K562 (cell line): Measurements from ENCODE around the gene CIB1. TPM values are rescaled to one million over a fixed set of nuclear protein-coding genes. Genes with fewer than 3 reads are reported as not detected.

Source experiments
- FOXK2 ChIP-seq, 2 experiments: fragments of 450-650 bp; IDR thresholded peaks in 1 of 2; conservative IDR thresholded peaks in 1 of 2; 2 replicates each; pipeline ENCODE4 v1.6.1; 2016; ENCODE audit warnings: low read depth in 2 of 2, mild to moderate bottlenecking in 1 of 2
- FUS ChIP-seq: fragments of 200-400 bp; formaldehyde crosslinking; optimal IDR thresholded peaks from 2 replicates; pipeline ENCODE3; 2017; ENCODE audit warnings: low read depth, low read length
- KDM5B ChIP-seq: fragments of 200-600 bp; sonication (generic); IDR thresholded peaks from 2 replicates; pipeline ENCODE4 v1.6.1; 2012; ENCODE audit warnings: low read depth, mild to moderate bottlenecking, moderate library complexity, low read length, control low read depth, inconsistent platforms; ENCODE audit not compliant: insufficient replicate concordance
- MEF2A ChIP-seq: IDR thresholded peaks from 2 replicates; pipeline ENCODE4 v1.6.1; 2011; ENCODE audit warnings: low read depth, mild to moderate bottlenecking, low read length, moderate library complexity; ENCODE audit not compliant: control insufficient read depth
- SRSF7 ChIP-seq: fragments of 200-400 bp; formaldehyde crosslinking; optimal IDR thresholded peaks from 2 replicates; pipeline ENCODE3; 2017; ENCODE audit warnings: mild to moderate bottlenecking, low read depth, low read length
- ZNF174 ChIP-seq: fragments of 250-450 bp; sonication (Bioruptor Pico); IDR thresholded peaks from 2 replicates; pipeline ENCODE4 v1.4.0; 2020; ENCODE audit warnings: mild to moderate bottlenecking
- polyA plus RNA-seq, 8 experiments: library from polyadenylated mRNA; depleted of rRNA in 4 of 8; stranded (reverse) in 5 of 8; unstranded in 3 of 8; fragments of >200 nt; fragmentation: Nextera tagmentation in 2 of 8; fragmentation: Illumina TruSeq in 1 of 8; extraction: Ambion mirVana in 2 of 8; extraction: Trizol in 1 of 8; gene quantifications; 2 replicates each; pipeline versions ENCODE4 v1.2.1 to v1.2.3, GENCODE V29; 2011 to 2014; ENCODE audit warnings: inconsistent platforms in 1 of 8, missing spikeins in 1 of 8
- total RNA-seq, 7 experiments: library from RNA; depleted of rRNA in 6 of 7; stranded (reverse); fragments of >200 nt in 6 of 7; fragmentation: Illumina TruSeq in 2 of 7; extraction: Trizol in 2 of 7; gene quantifications; 2 replicates each; pipeline versions ENCODE4 v1.2.1 to v1.2.3, GENCODE V29; 2011 to 2021; ENCODE audit warnings: low replicate concordance in 1 of 7
- TF ChIP-seq, protein P1 (sequence below), 2 experiments: fragments of 450-650 bp; formaldehyde crosslinking in 1 of 2; IDR thresholded peaks; 2 replicates each; pipeline versions ENCODE4 v1.4.0 to v1.6.1; 2014 to 2020; ENCODE audit warnings: mild to moderate bottlenecking in 2 of 2, borderline replicate concordance in 1 of 2, low read depth in 1 of 2
- TF ChIP-seq, protein P2 (sequence below): fragments of 450-650 bp; IDR thresholded peaks from 2 replicates; pipeline ENCODE4 v1.6.1; 2018; ENCODE audit not compliant: partially characterized antibody
- TF ChIP-seq, protein P3 (sequence below): fragments of 450-650 bp; IDR thresholded peaks from 2 replicates; pipeline ENCODE4 v1.6.1; 2017; ENCODE audit warnings: mild to moderate bottlenecking, moderate library complexity
- TF ChIP-seq, protein P4 (sequence below): sonication (generic); formaldehyde crosslinking; IDR thresholded peaks from 2 replicates; pipeline ENCODE4 v1.5.0; 2020; ENCODE audit warnings: missing genetic modification reagents
- TF ChIP-seq, protein P5 (sequence below): fragments of 250-450 bp; sonication (Bioruptor Pico); IDR thresholded peaks from 2 replicates; pipeline ENCODE4 v1.8.0; 2022; ENCODE audit warnings: moderate library complexity, mild to moderate bottlenecking, inconsistent platforms

The CIB1 gene
- total and polyA plus RNA-seq, 9 of the 15 experiments (the other 6 are each of a cell fraction or from before 2014, with no cell fraction given): 14.9 to 136 (median 64.5) TPM

DNA sequence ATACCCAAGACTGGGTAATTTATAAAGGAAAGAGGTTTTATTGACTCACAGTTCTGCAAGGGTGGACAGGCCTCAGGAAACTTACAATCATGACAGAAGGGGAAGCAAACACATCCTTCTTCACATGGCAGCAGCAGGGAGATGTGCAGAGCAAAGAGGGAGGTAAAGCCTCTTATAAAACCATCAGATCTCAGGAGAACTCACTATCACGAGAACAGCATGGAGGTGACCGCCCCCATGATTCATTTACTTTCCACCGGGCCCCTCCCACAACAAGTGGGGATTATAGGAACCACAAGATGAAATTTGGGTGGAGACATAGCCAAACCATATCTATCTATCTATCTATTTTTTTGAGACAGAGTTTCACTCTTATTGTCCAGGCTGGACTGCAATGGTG, 5.6 kb upstream of the CIB1 start (continued):
- TF ChIP-seq, protein P1, sequence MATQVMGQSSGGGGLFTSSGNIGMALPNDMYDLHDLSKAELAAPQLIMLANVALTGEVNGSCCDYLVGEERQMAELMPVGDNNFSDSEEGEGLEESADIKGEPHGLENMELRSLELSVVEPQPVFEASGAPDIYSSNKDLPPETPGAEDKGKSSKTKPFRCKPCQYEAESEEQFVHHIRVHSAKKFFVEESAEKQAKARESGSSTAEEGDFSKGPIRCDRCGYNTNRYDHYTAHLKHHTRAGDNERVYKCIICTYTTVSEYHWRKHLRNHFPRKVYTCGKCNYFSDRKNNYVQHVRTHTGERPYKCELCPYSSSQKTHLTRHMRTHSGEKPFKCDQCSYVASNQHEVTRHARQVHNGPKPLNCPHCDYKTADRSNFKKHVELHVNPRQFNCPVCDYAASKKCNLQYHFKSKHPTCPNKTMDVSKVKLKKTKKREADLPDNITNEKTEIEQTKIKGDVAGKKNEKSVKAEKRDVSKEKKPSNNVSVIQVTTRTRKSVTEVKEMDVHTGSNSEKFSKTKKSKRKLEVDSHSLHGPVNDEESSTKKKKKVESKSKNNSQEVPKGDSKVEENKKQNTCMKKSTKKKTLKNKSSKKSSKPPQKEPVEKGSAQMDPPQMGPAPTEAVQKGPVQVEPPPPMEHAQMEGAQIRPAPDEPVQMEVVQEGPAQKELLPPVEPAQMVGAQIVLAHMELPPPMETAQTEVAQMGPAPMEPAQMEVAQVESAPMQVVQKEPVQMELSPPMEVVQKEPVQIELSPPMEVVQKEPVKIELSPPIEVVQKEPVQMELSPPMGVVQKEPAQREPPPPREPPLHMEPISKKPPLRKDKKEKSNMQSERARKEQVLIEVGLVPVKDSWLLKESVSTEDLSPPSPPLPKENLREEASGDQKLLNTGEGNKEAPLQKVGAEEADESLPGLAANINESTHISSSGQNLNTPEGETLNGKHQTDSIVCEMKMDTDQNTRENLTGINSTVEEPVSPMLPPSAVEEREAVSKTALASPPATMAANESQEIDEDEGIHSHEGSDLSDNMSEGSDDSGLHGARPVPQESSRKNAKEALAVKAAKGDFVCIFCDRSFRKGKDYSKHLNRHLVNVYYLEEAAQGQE (IDR thresholded peaks at IDR 0.05; ENCODE audit: borderline replicate concordance): no peak
- TF ChIP-seq, protein P1 (CRISPR knock-in tag; IDR thresholded peaks at IDR 0.05; ENCODE audit: low read depth): no peak
- TF ChIP-seq MEF2A (no peak), FUS (no peak), SRSF7 (no peak), FOXK2 (conservative IDR thresholded peaks at IDR 0.05 in 1 of 2, IDR thresholded peaks at IDR 0.05 in 1 of 2; ENCODE audit: low read depth in 2 of 2) (peak in 1 of 2 experiments; percentile 54; a peak in 1 of 4 replicates), ZNF174 (no peak), KDM5B (peak; percentile 62)
- TF ChIP-seq, protein P2, sequence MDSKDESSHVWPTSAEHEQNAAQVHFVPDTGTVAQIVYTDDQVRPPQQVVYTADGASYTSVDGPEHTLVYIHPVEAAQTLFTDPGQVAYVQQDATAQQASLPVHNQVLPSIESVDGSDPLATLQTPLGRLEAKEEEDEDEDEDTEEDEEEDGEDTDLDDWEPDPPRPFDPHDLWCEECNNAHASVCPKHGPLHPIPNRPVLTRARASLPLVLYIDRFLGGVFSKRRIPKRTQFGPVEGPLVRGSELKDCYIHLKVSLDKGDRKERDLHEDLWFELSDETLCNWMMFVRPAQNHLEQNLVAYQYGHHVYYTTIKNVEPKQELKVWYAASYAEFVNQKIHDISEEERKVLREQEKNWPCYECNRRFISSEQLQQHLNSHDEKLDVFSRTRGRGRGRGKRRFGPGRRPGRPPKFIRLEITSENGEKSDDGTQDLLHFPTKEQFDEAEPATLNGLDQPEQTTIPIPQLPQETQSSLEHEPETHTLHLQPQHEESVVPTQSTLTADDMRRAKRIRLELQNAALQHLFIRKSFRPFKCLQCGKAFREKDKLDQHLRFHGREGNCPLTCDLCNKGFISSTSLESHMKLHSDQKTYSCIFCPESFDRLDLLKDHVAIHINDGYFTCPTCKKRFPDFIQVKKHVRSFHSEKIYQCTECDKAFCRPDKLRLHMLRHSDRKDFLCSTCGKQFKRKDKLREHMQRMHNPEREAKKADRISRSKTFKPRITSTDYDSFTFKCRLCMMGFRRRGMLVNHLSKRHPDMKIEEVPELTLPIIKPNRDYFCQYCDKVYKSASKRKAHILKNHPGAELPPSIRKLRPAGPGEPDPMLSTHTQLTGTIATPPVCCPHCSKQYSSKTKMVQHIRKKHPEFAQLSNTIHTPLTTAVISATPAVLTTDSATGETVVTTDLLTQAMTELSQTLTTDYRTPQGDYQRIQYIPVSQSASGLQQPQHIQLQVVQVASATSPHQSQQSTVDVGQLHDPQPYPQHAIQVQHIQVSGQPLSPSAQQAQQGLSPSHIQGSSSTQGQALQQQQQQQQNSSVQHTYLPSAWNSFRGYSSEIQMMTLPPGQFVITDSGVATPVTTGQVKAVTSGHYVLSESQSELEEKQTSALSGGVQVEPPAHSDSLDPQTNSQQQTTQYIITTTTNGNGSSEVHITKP: no peak
- TF ChIP-seq, protein P3, sequence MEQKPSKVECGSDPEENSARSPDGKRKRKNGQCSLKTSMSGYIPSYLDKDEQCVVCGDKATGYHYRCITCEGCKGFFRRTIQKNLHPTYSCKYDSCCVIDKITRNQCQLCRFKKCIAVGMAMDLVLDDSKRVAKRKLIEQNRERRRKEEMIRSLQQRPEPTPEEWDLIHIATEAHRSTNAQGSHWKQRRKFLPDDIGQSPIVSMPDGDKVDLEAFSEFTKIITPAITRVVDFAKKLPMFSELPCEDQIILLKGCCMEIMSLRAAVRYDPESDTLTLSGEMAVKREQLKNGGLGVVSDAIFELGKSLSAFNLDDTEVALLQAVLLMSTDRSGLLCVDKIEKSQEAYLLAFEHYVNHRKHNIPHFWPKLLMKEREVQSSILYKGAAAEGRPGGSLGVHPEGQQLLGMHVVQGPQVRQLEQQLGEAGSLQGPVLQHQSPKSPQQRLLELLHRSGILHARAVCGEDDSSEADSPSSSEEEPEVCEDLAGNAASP: no peak
- TF ChIP-seq, protein P4, sequence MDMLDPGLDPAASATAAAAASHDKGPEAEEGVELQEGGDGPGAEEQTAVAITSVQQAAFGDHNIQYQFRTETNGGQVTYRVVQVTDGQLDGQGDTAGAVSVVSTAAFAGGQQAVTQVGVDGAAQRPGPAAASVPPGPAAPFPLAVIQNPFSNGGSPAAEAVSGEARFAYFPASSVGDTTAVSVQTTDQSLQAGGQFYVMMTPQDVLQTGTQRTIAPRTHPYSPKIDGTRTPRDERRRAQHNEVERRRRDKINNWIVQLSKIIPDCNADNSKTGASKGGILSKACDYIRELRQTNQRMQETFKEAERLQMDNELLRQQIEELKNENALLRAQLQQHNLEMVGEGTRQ (CRISPR knock-in tag): no peak
- TF ChIP-seq, protein P5, sequence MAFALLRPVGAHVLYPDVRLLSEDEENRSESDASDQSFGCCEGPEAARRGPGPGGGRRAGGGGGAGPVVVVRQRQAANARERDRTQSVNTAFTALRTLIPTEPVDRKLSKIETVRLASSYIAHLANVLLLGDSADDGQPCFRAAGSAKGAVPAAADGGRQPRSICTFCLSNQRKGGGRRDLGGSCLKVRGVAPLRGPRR (CRISPR knock-in tag): no peak
